Measurements from ENCODE around the gene EXOSC6.
A peak's percentile ranks its signal among the peaks of the same experiment; 100 is the strongest.

EXOSC6 gene

DNA sequence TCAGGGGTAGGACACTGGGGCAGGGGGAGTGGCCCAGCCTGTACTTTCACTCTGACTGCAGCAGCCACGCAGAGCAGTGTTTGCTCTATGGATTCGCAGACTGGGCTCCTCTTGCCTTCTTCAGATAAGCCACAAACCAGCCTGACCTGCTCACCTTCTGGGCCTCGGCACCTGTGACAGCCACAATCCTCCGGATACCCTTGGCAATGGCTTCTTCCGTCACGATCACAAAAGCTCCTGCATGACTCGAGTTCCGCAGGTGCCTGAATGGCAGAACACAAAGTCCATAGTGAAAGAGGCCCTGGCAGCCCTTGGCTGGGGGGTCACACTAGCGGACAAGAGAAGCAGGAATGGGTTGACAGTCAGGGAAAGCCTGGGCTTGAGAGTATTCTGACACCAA, 3.8 kb upstream of the EXOSC6 start:
- H3K27me3 ChIP-seq (ENCODE audit: insufficient read depth, low read depth, severe bottlenecking) = no peaks in the 10 kb centered on the region
- H3K27ac ChIP-seq = no peak overlapping the region
- H3K9me3 ChIP-seq (ENCODE audit: severe bottlenecking) = no peaks in the 10 kb centered on the region
- H3K4me3 ChIP-seq (ENCODE audit: low read depth, low read length) = no peak overlapping the region
- DNase-seq = no peak
- peaks cover 84% of the 10 kb centered on the region for H3K36me3 ChIP-seq
- TF ChIP-seq CTCF (IDR thresholded peaks at IDR 0.05; ENCODE audit: low read depth, low read length) = no peak

DNA sequence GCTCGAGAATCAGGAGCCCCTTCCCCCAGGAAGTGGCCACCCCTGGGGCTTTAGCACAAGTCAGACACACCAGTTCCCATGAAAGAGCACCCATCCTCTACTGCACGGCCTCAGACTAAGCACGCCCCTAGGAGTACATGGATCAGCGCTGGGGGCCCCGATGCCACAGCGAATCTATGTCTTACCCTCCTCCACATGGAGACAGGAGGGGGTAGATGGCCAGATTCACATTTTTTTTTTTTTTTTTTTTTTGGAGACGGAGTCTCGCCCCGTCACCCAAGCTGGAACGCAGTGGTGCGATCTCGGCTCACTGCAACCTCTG, 3.2 kb upstream of the EXOSC6 start:
- no peaks in the 10 kb centered on the region for H3K9me3 ChIP-seq (ENCODE audit: severe bottlenecking)
- no peak overlapping the region for H3K4me3 ChIP-seq (ENCODE audit: low read depth, low read length)
- peaks cover 81% of the 10 kb centered on the region for H3K36me3 ChIP-seq
- H3K27ac ChIP-seq = no peak overlapping the region
- DNase-seq = no peak
- H3K27me3 ChIP-seq (ENCODE audit: insufficient read depth, low read depth, severe bottlenecking) = no peaks in the 10 kb centered on the region
- no peak for TF ChIP-seq CTCF (IDR thresholded peaks at IDR 0.05; ENCODE audit: low read depth, low read length)

- DNase-seq = no peak
- Histone ChIP-seq H3K27me3 (ENCODE audit: insufficient read depth, low read depth, severe bottlenecking) (no peaks in the 10 kb centered on the region), H3K36me3 (peaks cover 79% of the 10 kb centered on the region), H3K27ac (no peak overlapping the region), H3K9me3 (ENCODE audit: severe bottlenecking) (no peaks in the 10 kb centered on the region), H3K4me3 (ENCODE audit: low read depth, low read length) (no peak overlapping the region)
- TF ChIP-seq CTCF (IDR thresholded peaks at IDR 0.05; ENCODE audit: low read depth, low read length) = no peak
These were observed 2.6 kb upstream of the EXOSC6 start for GRCh38 chr16:70254180-70254964.

GRCh38 chr16:70253291-70254106, 1.8 kb upstream of the EXOSC6 start:
- peaks cover 71% of the 10 kb centered on the region for H3K36me3 ChIP-seq

DNA sequence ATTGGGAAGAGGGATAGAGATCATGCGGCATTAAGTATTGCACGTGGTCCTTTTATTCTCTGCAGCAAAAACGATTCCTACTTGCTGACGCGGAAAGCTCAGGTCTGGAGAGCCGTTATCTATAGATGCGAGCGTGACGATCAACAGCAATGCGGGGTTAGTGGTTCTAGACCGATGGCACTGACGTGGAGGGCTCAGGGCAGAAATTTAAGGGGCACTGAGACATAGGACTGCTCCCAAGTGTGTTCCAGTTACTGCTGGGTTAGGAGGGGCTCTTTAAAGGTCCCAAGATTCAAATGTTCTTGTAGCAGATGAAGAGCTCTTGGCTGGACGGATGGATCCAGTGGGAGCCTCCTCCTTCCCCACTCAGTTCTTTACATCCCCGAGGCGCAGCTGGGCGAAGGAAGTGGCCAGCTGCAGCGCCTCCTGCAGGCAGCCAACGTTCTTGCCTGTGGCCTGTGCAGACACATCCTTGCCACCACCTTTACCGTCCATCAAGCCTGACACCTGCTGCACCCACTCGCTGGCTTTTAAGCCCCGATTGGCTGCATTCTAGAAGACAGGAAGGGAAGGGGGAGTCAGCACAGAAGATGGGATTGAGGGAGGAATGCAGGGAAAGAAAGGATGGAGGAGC, 732 bp upstream of the EXOSC6 start:
- DNase-seq = peak; percentile 58
- TF ChIP-seq CTCF (IDR thresholded peaks at IDR 0.05; ENCODE audit: low read depth, low read length) = peak; percentile 93
- Histone ChIP-seq H3K27ac (peak overlapping the region; percentile 28; the same call in 1 of the 2 replicates), H3K36me3 (peaks cover 60% of the 10 kb centered on the region), H3K27me3 (ENCODE audit: insufficient read depth, low read depth, severe bottlenecking) (no peaks in the 10 kb centered on the region), H3K4me3 (ENCODE audit: low read depth, low read length) (no peak overlapping the region), H3K9me3 (ENCODE audit: severe bottlenecking) (no peaks in the 10 kb centered on the region)

More at GRCh38 chr16:70253291-70254106, 1.8 kb upstream of the EXOSC6 start:
- TF ChIP-seq CTCF (IDR thresholded peaks at IDR 0.05; ENCODE audit: low read depth, low read length) = peak; percentile 62
- Histone ChIP-seq H3K9me3 (ENCODE audit: severe bottlenecking) (no peaks in the 10 kb centered on the region), H3K27me3 (ENCODE audit: insufficient read depth, low read depth, severe bottlenecking) (no peaks in the 10 kb centered on the region), H3K4me3 (ENCODE audit: low read depth, low read length) (no peak overlapping the region), H3K27ac (no peak overlapping the region)
- DNase-seq = peak; percentile 49

Data from WERI-Rb-1 (cell line).